Measurements from ENCODE around the gene KRTAP10-10. TPM values are rescaled to one million over a fixed set of nuclear protein-coding genes. Genes with fewer than 3 reads are reported as not detected.

Gene KRTAP10-10
- total and polyA plus RNA-seq, 9 of the 15 experiments (the other 6 are each of a cell fraction or from before 2014, with no cell fraction given): not detected

GRCh38 chr21:44602463-44602850 lies 34.7 kb upstream of the KRTAP10-10 start:
- Histone ChIP-seq H3K27ac (ENCODE audit: extremely low read depth, low read depth, low read length) (no peak overlapping the region), H3K27me3 (ENCODE audit: control insufficient read depth in 2 of 2, insufficient read depth in 2 of 2, low read length in 2 of 2) (peaks cover 9 to 43% of the 10 kb centered on the region in 2 experiments), H3K9me3 (replicated peaks; ENCODE audit: control insufficient read depth, insufficient read depth, low read depth, low read length) (no peaks in the 10 kb centered on the region), H3K36me3 (ENCODE audit: control insufficient read depth, insufficient read depth, low read length) (no peaks in the 10 kb centered on the region), H3K9ac (ENCODE audit: insufficient read depth in 1 of 2, low read depth in 2 of 2, low read length in 2 of 2) (no peak overlapping the region), H3K4me3 (no peak overlapping the region), H4K20me1 (replicated peaks; ENCODE audit: control insufficient read depth, insufficient read depth, low read length) (no peaks in the 10 kb centered on the region), H3K4me1 (replicated peaks in 1 of 2; ENCODE audit: control insufficient read depth in 2 of 2, insufficient read depth in 2 of 2, low read length in 2 of 2) (peaks cover 0 to 16% of the 10 kb centered on the region in 2 experiments; a peak in 1 of 5 replicates), H3K4me2 (ENCODE audit: insufficient read depth, low read length) (no peak overlapping the region), H2AFZ (ENCODE audit: low read depth, low read length) (no peak overlapping the region), H3K9me1 (ENCODE audit: control insufficient read depth, insufficient read depth, low read length) (no peaks in the 10 kb centered on the region), H3K79me2 (ENCODE audit: control insufficient read depth, insufficient read depth, low read length) (no peaks in the 10 kb centered on the region)
- no peak for TF ChIP-seq NFRKB (IDR thresholded peaks at IDR 0.05; ENCODE audit: low read depth)
- TF ChIP-seq NELFE (IDR thresholded peaks at IDR 0.05; ENCODE audit: insufficient read depth, insufficient read length): no peak
- ChIA-PET POLR2A (interaction anchor here (0.9 kb wide), 1 partner anchor 8 kb away, joined by 3 read pairs; no protein-coding TSS in a partner anchor), CTCF (ENCODE audit: low intra/inter-chr PET ratio) (no interaction called here)
- intact Hi-C loops (cut with micrococcal nuclease): no loop called here
- in situ Hi-C loops (cut with MboI): no loop called here
- ATAC-seq: no peak
- FAIRE-seq: no peak
- BruUV-seq (replicated peaks): no TSS peak
- no peak for DNase-seq (ENCODE audit: extremely low read depth in 1 of 4, low spot score in 3 of 4)
- WGBS (ENCODE audit: insufficient coverage, low coverage, missing lambda C conversion rate): 6% methylated on average over 19 of the region's 21 CpGs

- TF ChIP-seq BMI1 (IDR thresholded peaks at IDR 0.05; ENCODE audit: low read length) (no peak), ZKSCAN1 (IDR thresholded peaks at IDR 0.05; ENCODE audit: low read depth, low read length) (no peak), ZBTB7A (IDR thresholded peaks at IDR 0.05; ENCODE audit: borderline replicate concordance, control insufficient read depth, low read depth, low read length) (no peak), ESRRB (CRISPR knock-in tag; IDR thresholded peaks at IDR 0.05; ENCODE audit: borderline replicate concordance) (no peak), PHB (CRISPR knock-in tag; IDR thresholded peaks at IDR 0.05) (no peak), POLR2AphosphoS2 (IDR thresholded peaks at IDR 0.05; ENCODE audit: low read length) (no peak), RFX1 (IDR thresholded peaks at IDR 0.05) (no peak), HEY1 (CRISPR knock-in tag; IDR thresholded peaks at IDR 0.05; ENCODE audit: borderline replicate concordance) (no peak), TAF15 (IDR thresholded peaks at IDR 0.05; ENCODE audit: low read depth, low read length) (no peak)
- FAIRE-seq: no peak
- H3K4me1 ChIP-seq (replicated peaks in 1 of 2; ENCODE audit: control insufficient read depth in 2 of 2, insufficient read depth in 2 of 2, low read length in 2 of 2): peaks cover 0 to 16% of the 10 kb centered on the region in 2 experiments; a peak in 1 of 5 replicates
- H3K4me3 ChIP-seq: no peak overlapping the region
- H3K27me3 ChIP-seq (ENCODE audit: control insufficient read depth in 2 of 2, insufficient read depth in 2 of 2, low read length in 2 of 2): peaks cover 9 to 43% of the 10 kb centered on the region in 2 experiments; a peak in 4 of 5 replicates
- no peaks in the 10 kb centered on the region for H3K36me3 ChIP-seq (ENCODE audit: control insufficient read depth, insufficient read depth, low read length)
- ChIA-PET CTCF (ENCODE audit: low intra/inter-chr PET ratio) (no interaction called here), POLR2A (no interaction called here)
- in situ Hi-C loops (cut with MboI) (no loop called here), intact Hi-C loops (cut with micrococcal nuclease) (no loop called here)
- no peaks in the 10 kb centered on the region for H3K79me2 ChIP-seq (ENCODE audit: control insufficient read depth, insufficient read depth, low read length)
- BruUV-seq (replicated peaks): no TSS peak
- H3K9me1 ChIP-seq (ENCODE audit: control insufficient read depth, insufficient read depth, low read length): no peaks in the 10 kb centered on the region
- no peak overlapping the region for H3K4me2 ChIP-seq (ENCODE audit: insufficient read depth, low read length)
- H3K27ac ChIP-seq (ENCODE audit: extremely low read depth, low read depth, low read length): no peak overlapping the region
- no peak for DNase-seq (ENCODE audit: extremely low read depth in 1 of 4, low spot score in 3 of 4)
- WGBS (ENCODE audit: insufficient coverage, low coverage, missing lambda C conversion rate): 0% methylated on average over 17 of the region's 17 CpGs
- H3K9me3 ChIP-seq (replicated peaks; ENCODE audit: control insufficient read depth, insufficient read depth, low read depth, low read length): no peaks in the 10 kb centered on the region; the same call in 1 of the 2 replicates
- no peak overlapping the region for H2AFZ ChIP-seq (ENCODE audit: low read depth, low read length)
- no peak for ATAC-seq
- H4K20me1 ChIP-seq (replicated peaks; ENCODE audit: control insufficient read depth, insufficient read depth, low read length): no peaks in the 10 kb centered on the region
- no peak overlapping the region for H3K9ac ChIP-seq (ENCODE audit: insufficient read depth in 1 of 2, low read depth in 2 of 2, low read length in 2 of 2)
Observed at GRCh38 chr21:44603109-44603875, 33.9 kb upstream of the KRTAP10-10 start.

Measured in K562 (cell line).